ENCODE measurements around the gene SCFD2. TPM values are rescaled to one million over a fixed set of nuclear protein-coding genes. Genes with fewer than 3 reads are reported as not detected.

The SCFD2 gene
- polyA plus RNA-seq, 3 donors from 2014 or later: 13.0 to 22.8 (median 21.4) TPM

GRCh38 chr4:52949336-52949735, 416.5 kb downstream of the SCFD2 start:
- H3K4me1 Mint-ChIP-seq: no peaks in the 10 kb centered on the region
- H3K27me3 Mint-ChIP-seq (ENCODE audit: low read depth in 3 of 3): peaks cover 0 to 3% (median 0%) of the 10 kb centered on the region in 3 donors
- H3K9me3 Mint-ChIP-seq: no peaks in the 10 kb centered on the region
- no peak overlapping the region for H3K27ac Mint-ChIP-seq
- no peak for DNase-seq
- peaks cover 5 to 16% (median 6%) of the 10 kb centered on the region in 3 donors for H3K36me3 Mint-ChIP-seq
- no peak overlapping the region for H3K4me3 Mint-ChIP-seq

- Mint-ChIP-seq H3K9me3 (no peaks in the 10 kb centered on the region), H3K27ac (no peak overlapping the region), H3K4me3 (no peak overlapping the region), H3K4me1 (no peaks in the 10 kb centered on the region), H3K36me3 (peaks cover 5 to 16% (median 6%) of the 10 kb centered on the region in 3 donors), H3K27me3 (ENCODE audit: low read depth in 3 of 3) (peaks cover 0 to 3% (median 0%) of the 10 kb centered on the region in 3 donors)
- no peak for DNase-seq
Observed at GRCh38 chr4:52948057-52948423, 417.8 kb downstream of the SCFD2 start.

- Mint-ChIP-seq H3K4me1 (no peaks in the 10 kb centered on the region), H3K9me3 (no peaks in the 10 kb centered on the region), H3K4me3 (no peak overlapping the region), H3K36me3 (peaks cover 5 to 16% (median 6%) of the 10 kb centered on the region in 3 donors), H3K27me3 (ENCODE audit: low read depth in 3 of 3) (peaks cover 0 to 3% (median 0%) of the 10 kb centered on the region in 3 donors), H3K27ac (no peak overlapping the region)
- DNase-seq: no peak
Observed at GRCh38 chr4:52947401-52948056, 418.3 kb downstream of the SCFD2 start.

- no peaks in the 10 kb centered on the region for H3K9me3 Mint-ChIP-seq
- no peak for DNase-seq
- H3K4me3 Mint-ChIP-seq: no peak overlapping the region
- no peak overlapping the region for H3K27ac Mint-ChIP-seq
- H3K4me1 Mint-ChIP-seq: no peaks in the 10 kb centered on the region
- peaks cover 5 to 16% (median 6%) of the 10 kb centered on the region in 3 donors for H3K36me3 Mint-ChIP-seq
- H3K27me3 Mint-ChIP-seq (ENCODE audit: low read depth in 3 of 3): peaks cover 0 to 3% (median 0%) of the 10 kb centered on the region in 3 donors
Observed at GRCh38 chr4:52946855-52947254, 419.0 kb downstream of the SCFD2 start.

- H3K4me3 Mint-ChIP-seq: no peak overlapping the region
- H3K36me3 Mint-ChIP-seq: peaks cover 1 to 12% (median 6%) of the 10 kb centered on the region in 3 donors
- no peak for DNase-seq
- no peak overlapping the region for H3K27ac Mint-ChIP-seq
- H3K27me3 Mint-ChIP-seq (ENCODE audit: low read depth in 3 of 3): peaks cover 0 to 3% (median 0%) of the 10 kb centered on the region in 3 donors
- H3K9me3 Mint-ChIP-seq: no peaks in the 10 kb centered on the region
- no peaks in the 10 kb centered on the region for H3K4me1 Mint-ChIP-seq
Observed at GRCh38 chr4:52945982-52946381, 419.9 kb downstream of the SCFD2 start.

GRCh38 chr4:52945326-52945898, 420.4 kb downstream of the SCFD2 start:
- Mint-ChIP-seq H3K4me3 (no peak overlapping the region), H3K36me3 (peaks cover 0 to 11% (median 6%) of the 10 kb centered on the region in 3 donors), H3K4me1 (no peaks in the 10 kb centered on the region), H3K27ac (no peak overlapping the region), H3K9me3 (no peaks in the 10 kb centered on the region), H3K27me3 (ENCODE audit: low read depth in 3 of 3) (peaks cover 0 to 3% (median 0%) of the 10 kb centered on the region in 3 donors)
- DNase-seq: no peak

GRCh38 chr4:52943677-52944076, 422.2 kb downstream of the SCFD2 start:
- H3K4me1 Mint-ChIP-seq: no peaks in the 10 kb centered on the region
- H3K27ac Mint-ChIP-seq: no peak overlapping the region
- no peaks in the 10 kb centered on the region for H3K36me3 Mint-ChIP-seq
- H3K4me3 Mint-ChIP-seq: no peak overlapping the region
- peaks cover 0 to 3% (median 0%) of the 10 kb centered on the region in 3 donors for H3K27me3 Mint-ChIP-seq (ENCODE audit: low read depth in 3 of 3)
- no peak for DNase-seq
- H3K9me3 Mint-ChIP-seq: no peaks in the 10 kb centered on the region

GRCh38 chr4:52942936-52943335, 422.9 kb downstream of the SCFD2 start:
- peaks cover 0 to 3% (median 0%) of the 10 kb centered on the region in 3 donors for H3K27me3 Mint-ChIP-seq (ENCODE audit: low read depth in 3 of 3)
- H3K36me3 Mint-ChIP-seq: peaks cover 0 to 2% (median 0%) of the 10 kb centered on the region in 3 donors
- no peaks in the 10 kb centered on the region for H3K4me1 Mint-ChIP-seq
- H3K4me3 Mint-ChIP-seq: no peak overlapping the region
- no peak overlapping the region for H3K27ac Mint-ChIP-seq
- no peak for DNase-seq
- H3K9me3 Mint-ChIP-seq: no peaks in the 10 kb centered on the region

- H3K36me3 Mint-ChIP-seq: peaks cover 0 to 11% (median 7%) of the 10 kb centered on the region in 3 donors
- no peaks in the 10 kb centered on the region for H3K9me3 Mint-ChIP-seq
- H3K4me1 Mint-ChIP-seq: no peaks in the 10 kb centered on the region
- DNase-seq: no peak
- H3K27me3 Mint-ChIP-seq (ENCODE audit: low read depth in 3 of 3): peaks cover 0 to 3% (median 0%) of the 10 kb centered on the region in 3 donors
- H3K27ac Mint-ChIP-seq: no peak overlapping the region
- no peak overlapping the region for H3K4me3 Mint-ChIP-seq
Observed at GRCh38 chr4:52941450-52941849, 424.4 kb downstream of the SCFD2 start.

GRCh38 chr4:52939739-52940138, 426.1 kb downstream of the SCFD2 start:
- H3K4me1 Mint-ChIP-seq: no peaks in the 10 kb centered on the region
- no peak overlapping the region for H3K4me3 Mint-ChIP-seq
- no peaks in the 10 kb centered on the region for H3K27me3 Mint-ChIP-seq (ENCODE audit: low read depth in 3 of 3)
- peaks cover 0 to 13% (median 8%) of the 10 kb centered on the region in 3 donors for H3K36me3 Mint-ChIP-seq
- no peaks in the 10 kb centered on the region for H3K9me3 Mint-ChIP-seq
- DNase-seq: no peak
- no peak overlapping the region for H3K27ac Mint-ChIP-seq

GRCh38 chr4:52939325-52939724, 426.5 kb downstream of the SCFD2 start:
- no peaks in the 10 kb centered on the region for H3K9me3 Mint-ChIP-seq
- no peak for DNase-seq
- H3K27ac Mint-ChIP-seq: no peak overlapping the region
- H3K27me3 Mint-ChIP-seq (ENCODE audit: low read depth in 3 of 3): no peaks in the 10 kb centered on the region
- H3K4me3 Mint-ChIP-seq: no peak overlapping the region
- H3K4me1 Mint-ChIP-seq: no peaks in the 10 kb centered on the region
- peaks cover 0 to 14% (median 8%) of the 10 kb centered on the region in 3 donors for H3K36me3 Mint-ChIP-seq

GRCh38 chr4:52937829-52938228, 428.0 kb downstream of the SCFD2 start:
- DNase-seq: no peak
- Mint-ChIP-seq H3K9me3 (no peaks in the 10 kb centered on the region), H3K27me3 (ENCODE audit: low read depth in 3 of 3) (no peaks in the 10 kb centered on the region), H3K27ac (no peak overlapping the region), H3K4me1 (peaks cover 4 to 11% of the 10 kb centered on the region in 2 donors), H3K36me3 (peaks cover 0 to 18% (median 13%) of the 10 kb centered on the region in 3 donors), H3K4me3 (no peak overlapping the region)

GRCh38 chr4:52936729-52937128, 429.1 kb downstream of the SCFD2 start:
- Mint-ChIP-seq H3K27ac (no peak overlapping the region), H3K4me1 (peaks cover 9 to 15% of the 10 kb centered on the region in 2 donors), H3K27me3 (ENCODE audit: low read depth in 3 of 3) (no peaks in the 10 kb centered on the region), H3K9me3 (no peaks in the 10 kb centered on the region), H3K36me3 (peaks cover 0 to 21% (median 13%) of the 10 kb centered on the region in 3 donors), H3K4me3 (no peak overlapping the region)
- no peak for DNase-seq

GRCh38 chr4:52935317-52935716, 430.5 kb downstream of the SCFD2 start:
- no peaks in the 10 kb centered on the region for H3K9me3 Mint-ChIP-seq
- no peak for DNase-seq
- H3K36me3 Mint-ChIP-seq: peaks cover 0 to 22% (median 16%) of the 10 kb centered on the region in 3 donors
- peaks cover 9 to 15% of the 10 kb centered on the region in 2 donors for H3K4me1 Mint-ChIP-seq
- no peak overlapping the region for H3K27ac Mint-ChIP-seq
- no peaks in the 10 kb centered on the region for H3K27me3 Mint-ChIP-seq (ENCODE audit: low read depth in 3 of 3)
- H3K4me3 Mint-ChIP-seq: no peak overlapping the region

Measured in immature natural killer cell (primary cell).